Mammary epithelial cell (primary cell): ENCODE data around the gene GHRL.

ENCODE experiments used
- CTCF ChIP-seq, 2 donors: IDR thresholded peaks in 1 of 2; conservative IDR thresholded peaks in 1 of 2; 2 replicates each; pipeline ENCODE4 v1.5.1; 2011 to 2012; ENCODE audit warnings: inconsistent platforms in 2 of 2, low read length in 2 of 2, mild to moderate bottlenecking in 2 of 2, control low read depth in 1 of 2, low read depth in 1 of 2; ENCODE audit not compliant: insufficient read depth in 1 of 2; ENCODE audit errors: extremely low read depth in 1 of 2
- EZH2 ChIP-seq: IDR thresholded peaks from 2 replicates; pipeline ENCODE4 v1.6.1; 2012; ENCODE audit warnings: low read length, inconsistent platforms, borderline replicate concordance

GRCh38 chr3:10269443-10269842, 23.3 kb downstream of the GHRL start:
- TF ChIP-seq CTCF (conservative IDR thresholded peaks at IDR 0.05 in 1 of 2, IDR thresholded peaks at IDR 0.05 in 1 of 2; ENCODE audit: extremely low read depth in 1 of 2, insufficient read depth in 1 of 2, low read depth in 1 of 2, low read length in 2 of 2) (no peak), EZH2 (no peak)
